Ovary (tissue), 3 donors: ENCODE results near the gene MYOZ2.

Experiments used
- CTCF ChIP-seq, 3 donors: fragments of 450-650 bp in 2 of 3; fragments of 200-600 bp in 1 of 3; IDR thresholded peaks; one replicate each; pipeline versions ENCODE4 v1.5.1 to v1.8.0; 2016 to 2022; ENCODE audit warnings: antibody characterized with exemption in 3 of 3, mild to moderate bottlenecking in 1 of 3
- EP300 ChIP-seq: sonication (generic); formaldehyde crosslinking; IDR thresholded peaks from one replicate; pipeline ENCODE4 v1.6.1; 2017; ENCODE audit warnings: antibody characterized with exemption
- POLR2A ChIP-seq: fragments of 450-650 bp; IDR thresholded peaks from one replicate; pipeline ENCODE4 v1.6.1; 2017; ENCODE audit warnings: antibody characterized with exemption, mild to moderate bottlenecking, moderate library complexity
- donor health status: DM: no; HTN: no; CAD: no.

GRCh38 chr4:119165767-119166166, 30.1 kb downstream of the MYOZ2 start:
- TF ChIP-seq POLR2A (no peak), CTCF (IDR thresholded peaks at IDR 0.05) (no peak), EP300 (no peak)
